Dermis microvascular lymphatic vessel endothelial cell (primary cell): Measurements from ENCODE around the gene SMO. TPM values are rescaled to one million over a fixed set of nuclear protein-coding genes. Genes with fewer than 3 reads are reported as not detected.
"Not testable (repeated sequence)": the region's sequence is repeated elsewhere in the genome, so short reads cannot be mapped to it uniquely, and the experiment has no call there.

Experiments
- DNase-seq, 2 donors: peaks; one replicate each; pipeline versions ENCODE4 v3.0.0 to v3.0.0-alpha.2; 2010; ENCODE audit warnings: low read depth in 2 of 2
- total RNA-seq: library from RNA; depleted of rRNA; stranded (reverse); fragments of >200 nt; gene quantifications from 2 replicates; pipeline ENCODE4 v1.2.1, GENCODE V29; 2014

The SMO gene
- total RNA-seq, 1 donor from 2014 or later, result 2.3 TPM

DNA sequence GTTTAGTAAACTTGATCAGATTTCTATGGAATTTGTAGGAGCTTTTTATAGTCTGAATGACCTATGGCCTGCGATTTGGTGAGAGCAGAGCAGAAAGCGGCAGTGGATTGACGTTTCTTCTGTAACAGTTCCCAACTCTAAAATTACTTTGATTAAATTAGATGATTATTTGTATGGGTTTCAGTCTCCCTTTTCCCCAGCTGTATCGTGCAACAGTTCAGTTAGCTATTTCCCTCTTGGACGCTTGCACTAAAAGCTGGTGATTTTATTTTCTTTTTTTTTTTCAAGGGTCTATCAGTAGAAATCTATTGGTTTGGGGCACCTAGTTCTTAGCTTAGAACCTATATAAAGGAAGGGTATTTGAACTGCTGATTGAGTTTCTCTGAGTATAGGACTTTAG lies 43.2 kb downstream of the SMO start:
- no peak for DNase-seq

DNA sequence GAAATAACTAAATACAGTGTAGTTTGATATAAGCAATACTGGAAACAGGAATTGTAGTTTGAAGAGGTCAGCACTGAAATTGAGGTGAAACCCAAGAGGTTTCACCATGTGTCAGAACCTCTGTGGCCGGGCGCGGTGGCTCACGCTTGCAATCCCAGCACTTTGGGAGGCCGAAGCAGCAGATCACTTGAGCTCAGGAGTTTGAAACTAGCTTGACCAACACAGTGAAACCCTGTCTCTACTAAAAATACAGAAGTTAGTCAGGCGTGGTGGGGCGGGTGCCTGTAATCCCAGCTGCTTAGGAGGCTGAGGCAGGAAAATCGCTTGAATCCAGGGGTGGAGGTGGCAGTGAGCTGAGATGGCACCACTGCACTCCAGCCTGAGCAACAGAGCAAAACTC lies 50.1 kb downstream of the SMO start:
- no peak for DNase-seq

DNA sequence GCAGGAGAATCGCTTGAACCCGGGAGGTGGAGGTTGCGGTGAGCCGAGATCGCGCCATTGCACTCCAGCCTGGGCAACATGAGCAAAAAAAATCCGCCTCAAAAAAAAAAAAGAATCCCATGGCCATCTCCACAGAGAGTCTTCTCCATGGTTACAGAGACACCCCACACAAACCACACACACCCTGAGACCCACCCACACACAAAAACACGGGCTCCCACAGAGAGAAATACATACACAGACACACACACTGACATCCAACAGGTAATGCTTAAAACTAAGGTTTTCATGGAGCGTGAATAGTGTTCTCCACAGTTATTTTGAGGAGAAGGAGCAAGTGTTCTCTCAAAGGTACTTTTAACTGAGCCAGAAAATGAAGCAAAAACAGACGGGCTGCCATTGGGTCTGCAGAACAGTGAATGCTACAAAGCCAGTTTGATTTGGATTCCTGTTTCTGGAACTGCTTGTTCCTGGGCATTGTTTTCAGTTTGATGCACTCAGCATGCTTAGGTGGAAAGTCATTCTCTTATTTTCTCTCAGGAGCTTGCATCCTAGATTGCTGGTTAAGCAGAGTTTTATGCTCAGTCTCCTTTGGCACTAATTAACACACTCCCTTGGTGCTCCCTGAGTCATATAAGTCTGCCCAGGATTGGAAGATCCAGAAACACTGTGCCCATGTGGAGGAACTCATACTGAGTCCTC lies 51.8 kb downstream of the SMO start:
- DNase-seq, result no peak

DNA sequence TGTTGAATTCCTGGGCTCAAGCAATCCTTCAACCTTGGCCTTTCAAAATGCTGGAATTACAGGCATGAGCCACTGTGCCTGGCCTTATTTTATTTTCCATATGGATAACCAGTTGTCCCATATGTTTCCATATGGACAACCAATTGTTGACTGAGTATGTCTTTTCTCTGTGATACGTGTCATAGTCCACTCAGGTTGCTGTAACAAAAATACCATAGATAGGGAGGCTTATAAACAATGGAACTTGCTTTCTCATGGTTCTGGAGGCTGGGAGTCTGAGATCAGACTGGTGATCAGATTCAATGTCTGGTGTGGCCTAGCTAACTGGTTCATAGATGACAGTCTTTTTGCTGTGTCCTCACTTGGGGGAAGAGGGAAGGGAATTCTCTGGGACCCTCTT lies 55.8 kb downstream of the SMO start:
- no peak for DNase-seq

DNA sequence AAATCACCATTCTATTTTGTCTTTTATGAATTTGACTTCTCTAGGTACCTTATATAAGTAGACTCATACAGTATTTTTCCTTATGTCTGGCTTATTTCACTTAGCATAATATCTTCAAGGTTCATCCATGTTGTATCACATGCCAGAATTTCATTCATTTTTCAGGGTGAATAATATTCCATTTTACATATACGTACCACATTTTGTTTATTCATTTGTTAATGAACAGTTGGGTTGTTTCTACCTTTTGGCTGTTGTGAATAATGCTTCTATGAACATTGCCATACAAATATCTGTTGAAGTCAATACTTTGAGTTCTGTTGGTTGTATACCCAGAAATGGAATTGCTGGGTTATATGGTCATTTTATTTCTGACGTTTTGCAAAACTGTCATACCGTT lies 57.1 kb downstream of the SMO start:
- no peak for DNase-seq

DNA sequence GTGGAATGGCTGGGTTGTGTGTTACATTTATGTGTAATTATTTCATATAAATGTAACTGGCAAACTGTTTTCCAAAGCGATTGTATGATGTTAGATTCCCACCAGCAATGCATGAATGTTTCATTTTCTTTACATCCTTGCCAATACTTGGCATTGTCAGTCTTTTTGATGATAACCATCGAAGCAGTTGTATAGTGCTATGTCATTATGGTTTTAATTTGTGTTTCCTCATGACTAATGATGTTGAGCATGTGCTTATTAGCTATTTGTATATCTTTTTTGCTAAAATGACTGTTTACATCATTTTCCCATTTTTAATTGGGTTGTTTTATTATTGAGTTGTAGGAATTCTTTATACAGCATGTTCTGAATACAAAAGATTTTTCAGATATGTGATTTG lies 58.7 kb downstream of the SMO start:
- no peak for DNase-seq

DNA sequence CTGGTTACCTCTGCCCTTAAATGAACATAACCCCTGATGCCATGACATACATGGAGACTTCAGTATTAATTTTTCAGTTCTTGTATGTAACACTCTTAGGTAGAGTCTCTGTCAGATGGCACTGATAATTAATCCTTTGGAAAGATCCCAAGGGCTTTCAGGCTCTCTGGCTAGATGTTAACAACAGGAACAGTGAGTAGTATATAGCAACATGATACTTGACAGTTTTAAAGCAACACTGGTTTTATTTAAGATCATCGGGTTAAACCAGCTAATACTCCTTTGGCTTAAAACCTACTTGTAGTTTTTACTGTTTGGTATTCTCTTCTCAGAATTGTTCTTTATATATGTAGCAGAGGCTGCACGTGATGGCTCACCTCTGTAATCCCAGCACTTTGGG lies 63.7 kb downstream of the SMO start:
- no peak for DNase-seq

DNA sequence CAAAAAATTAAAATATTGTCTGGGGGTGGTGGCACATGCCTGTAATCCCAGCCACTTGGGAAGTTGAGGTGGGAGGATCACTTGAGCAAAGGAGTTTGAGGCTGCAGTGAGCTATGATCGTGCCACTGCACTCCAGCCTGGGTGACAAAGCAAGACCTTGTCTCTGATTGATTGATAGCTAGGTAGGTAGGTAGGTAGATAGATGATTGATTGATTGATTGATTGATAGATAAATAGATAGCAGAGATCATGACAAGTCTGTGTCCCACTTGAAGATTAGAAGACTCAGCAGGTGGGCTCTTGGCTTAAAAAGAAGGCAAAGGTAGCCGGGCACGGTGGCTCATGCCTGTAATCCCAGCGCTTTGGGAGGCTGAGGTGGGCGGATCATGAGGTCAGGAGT lies 64.2 kb downstream of the SMO start:
- DNase-seq, result not testable (repeated sequence)

DNA sequence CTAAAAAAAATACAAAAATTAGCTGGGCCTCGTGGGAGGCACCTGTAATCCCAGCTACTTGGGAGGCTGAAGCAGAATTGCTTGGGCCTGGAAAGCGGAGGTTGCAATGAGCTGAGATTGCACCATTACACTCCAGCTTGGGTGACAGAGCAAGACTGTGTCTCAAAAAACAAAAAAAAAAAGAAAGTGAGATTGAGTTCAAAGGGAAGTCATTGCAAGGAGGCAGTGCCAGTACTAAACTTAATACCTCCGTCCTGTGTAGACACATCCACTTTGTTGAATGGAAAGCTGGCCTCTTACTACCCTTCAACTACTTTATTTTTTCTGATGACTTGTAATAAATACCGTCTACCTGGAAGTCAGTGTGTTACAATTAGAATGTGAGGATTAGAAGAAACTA lies 67.4 kb downstream of the SMO start:
- DNase-seq, result no peak

DNA sequence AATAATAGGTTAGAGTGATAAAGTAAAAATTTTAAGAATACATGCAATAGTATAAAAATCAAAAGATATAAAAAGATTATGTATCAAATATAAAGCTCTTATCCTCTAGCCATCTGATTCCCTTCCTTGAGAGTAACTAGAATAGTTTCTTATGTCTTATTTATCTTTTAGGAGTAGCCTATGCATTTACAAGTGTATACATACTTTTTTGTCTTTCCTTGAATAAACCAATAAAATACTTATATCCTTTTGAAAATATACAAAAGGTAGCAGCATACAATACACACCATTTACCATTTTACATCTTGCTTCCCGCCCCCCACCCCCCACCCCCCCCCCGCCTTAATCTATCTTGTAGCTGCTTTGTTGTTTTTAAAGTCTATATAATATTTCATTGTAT lies 67.8 kb downstream of the SMO start:
- no peak for DNase-seq

DNA sequence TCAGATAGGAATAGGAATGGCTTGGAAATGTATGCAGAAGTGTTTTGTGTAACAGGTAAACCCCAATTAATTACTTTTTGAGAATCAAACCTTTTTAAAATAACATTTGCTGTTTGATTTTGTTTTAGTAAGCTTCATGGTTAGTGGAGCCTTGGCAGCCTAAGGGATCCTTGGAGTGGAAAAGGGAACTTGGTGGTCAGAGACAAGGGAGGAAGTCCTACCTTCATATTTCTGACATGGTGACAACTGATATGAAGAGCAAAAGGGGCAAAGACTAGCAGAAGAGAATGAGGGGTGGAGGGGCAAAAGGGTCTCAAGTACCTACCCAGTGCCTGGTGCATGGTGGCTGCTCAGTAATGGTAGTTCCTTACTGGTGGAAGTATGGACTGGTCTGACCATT lies 68.7 kb downstream of the SMO start:
- DNase-seq, result no peak

DNA sequence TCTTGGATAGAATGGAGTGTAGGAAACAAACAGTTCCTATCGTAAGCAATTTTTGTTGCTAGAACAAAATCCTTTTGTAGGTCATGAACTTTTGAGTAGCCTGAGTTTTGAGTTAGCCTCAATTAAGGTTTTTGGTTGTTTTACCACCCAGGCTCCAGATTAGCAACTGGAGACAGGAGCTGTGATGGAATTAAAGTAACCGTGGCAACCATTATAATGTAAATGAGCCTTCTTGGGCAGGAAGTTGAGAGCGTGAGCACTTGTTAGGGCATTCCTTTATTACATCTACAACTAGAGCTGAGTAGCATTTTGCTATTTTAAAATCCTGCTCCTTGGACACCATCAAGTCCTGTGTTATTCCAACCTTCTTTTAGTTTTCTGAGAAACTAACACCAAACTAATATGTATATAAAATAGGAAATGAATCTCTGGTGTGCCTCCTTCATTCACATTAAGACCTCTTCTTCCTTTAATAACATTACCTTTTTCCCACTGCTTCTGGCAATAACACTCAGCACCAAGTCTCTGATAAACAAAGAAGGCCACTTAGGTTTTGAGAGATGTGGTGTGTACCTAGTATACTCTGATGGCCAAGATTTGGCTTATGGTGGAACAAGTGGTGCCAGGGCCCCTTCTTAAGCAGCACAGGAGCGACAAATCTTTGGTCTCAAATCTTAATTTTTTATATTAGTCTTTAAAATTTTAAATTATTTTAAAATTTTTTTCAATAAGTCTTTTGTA lies 70.4 kb downstream of the SMO start:
- no peak for DNase-seq

DNA sequence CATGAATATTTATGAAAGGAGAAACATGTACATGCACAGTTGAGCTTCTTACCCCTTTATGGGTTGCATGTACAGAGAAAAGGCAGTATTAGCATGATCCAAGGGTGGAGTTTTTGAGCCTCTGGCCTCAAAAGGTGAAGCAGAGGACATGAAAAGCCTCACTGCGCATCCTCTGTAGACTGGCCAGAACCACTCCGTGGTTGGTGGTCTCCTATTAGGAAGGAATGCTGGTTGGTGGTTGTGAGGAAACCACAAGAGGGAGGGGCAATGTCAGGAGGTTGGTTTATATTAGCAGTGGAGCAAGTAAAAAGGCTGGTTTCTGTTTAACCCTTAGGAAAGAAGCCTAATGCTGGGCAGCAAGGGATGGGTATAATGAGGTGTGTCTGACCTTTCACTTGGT lies 73.9 kb downstream of the SMO start:
- DNase-seq, result no peak

Other genes starting within 250 kb of the SMO start
- gene TNPO3, start 133.5 kb upstream of the SMO start, total RNA-seq, result 50.6 and 52.1 TPM in 2 replicates
- under 0.01 and 0.13 TPM in 2 replicates for gene TSPAN33, start 43.9 kb upstream of the SMO start, total RNA-seq
- 4.0 and 7.6 TPM in 2 replicates for gene AHCYL2, start 36.4 kb downstream of the SMO start, total RNA-seq
- 2.3 TPM in 2 replicates for gene STRIP2, start 245.8 kb downstream of the SMO start, total RNA-seq